HL-60 (cell line): ENCODE results near the gene IFRD2.

ENCODE experiments used
- CTCF ChIP-seq: IDR thresholded peaks from one replicate; pipeline ENCODE4 v1.5.1; 2011; ENCODE audit warnings: low read length, control low read depth, inconsistent platforms; ENCODE audit not compliant: insufficient read depth
- REST ChIP-seq: IDR thresholded peaks from 2 replicates; pipeline ENCODE4 v1.6.1; 2012; ENCODE audit warnings: low read depth; ENCODE audit not compliant: insufficient replicate concordance

- TF ChIP-seq REST (no peak), CTCF (peak; percentile 79)
Measured at GRCh38 chr3:50260027-50260941, 31.9 kb downstream of the IFRD2 start.
